Left lobe of liver (tissue), 2 donors: ENCODE measurements around the gene L2HGDH. TPM values are rescaled to one million over a fixed set of nuclear protein-coding genes. Genes with fewer than 3 reads are reported as not detected.

Source experiments
- ATAC-seq: fragments of 200-7000 bp; cut with Tn5 transposase; one replicate; pipeline ENCODE4 v1.9.1; 2020; ENCODE audit warnings: mild to moderate bottlenecking, moderate library complexity
- DNase-seq: peaks from one replicate; pipeline ENCODE4 v3.0.0-alpha.2; 2020; ENCODE audit warnings: low spot score
- total RNA-seq: library from RNA; stranded (reverse); gene quantifications from one replicate; pipeline ENCODE4 v1.2.1, GENCODE V29; 2021
- donor health status: DM: no; HTN: no; CAD: no; lungs with moderate emphysema.
- donor health status: DM: no; HTN: yes; CAD: no.

L2HGDH gene
- total RNA-seq, 1 donor from 2014 or later = 9.2 TPM

- DNase-seq (no peak), ATAC-seq (no peak)
These were observed 12.4 kb downstream of the L2HGDH start for GRCh38 chr14:50299585-50299984.

- DNase-seq (no peak), ATAC-seq (no peak)
These were observed 21.7 kb downstream of the L2HGDH start for GRCh38 chr14:50290306-50290705.

GRCh38 chr14:50288146-50288545, 23.9 kb downstream of the L2HGDH start:
- no peak for DNase-seq
- ATAC-seq = no peak

- ATAC-seq = peak; percentile 98
These were observed 26.2 kb downstream of the L2HGDH start for GRCh38 chr14:50285861-50286260.

GRCh38 chr14:50272498-50272897, 39.5 kb downstream of the L2HGDH start:
- DNase-seq (no peak), ATAC-seq (no peak)

More at GRCh38 chr14:50285861-50286260, 26.2 kb downstream of the L2HGDH start:
- peak; percentile 61 for DNase-seq

GRCh38 chr14:50270932-50271331, 41.1 kb downstream of the L2HGDH start:
- DNase-seq = no peak
- ATAC-seq = no peak

- DNase-seq (no peak), ATAC-seq (no peak)
These were observed 47.0 kb downstream of the L2HGDH start for GRCh38 chr14:50265029-50265428.

GRCh38 chr14:50263321-50263720, 48.7 kb downstream of the L2HGDH start:
- DNase-seq (no peak), ATAC-seq (no peak)

- ATAC-seq = no peak
These were observed 49.2 kb downstream of the L2HGDH start for GRCh38 chr14:50262865-50263264.

GRCh38 chr14:50260511-50260910, 51.5 kb downstream of the L2HGDH start:
- DNase-seq = no peak
- ATAC-seq = peak; percentile 82

More at GRCh38 chr14:50262865-50263264, 49.2 kb downstream of the L2HGDH start:
- no peak for DNase-seq

- ATAC-seq (no peak), DNase-seq (no peak)
These were observed 52.0 kb downstream of the L2HGDH start for GRCh38 chr14:50260072-50260471.

GRCh38 chr14:50257732-50258131, 54.3 kb downstream of the L2HGDH start:
- DNase-seq (no peak), ATAC-seq (no peak)

GRCh38 chr14:50254248-50254647, 57.8 kb downstream of the L2HGDH start:
- no peak for ATAC-seq
- no peak for DNase-seq

- ATAC-seq = no peak
- no peak for DNase-seq
These were observed 62.8 kb downstream of the L2HGDH start for GRCh38 chr14:50249136-50249775.

GRCh38 chr14:50247245-50247644, 64.8 kb downstream of the L2HGDH start:
- no peak for DNase-seq

GRCh38 chr14:50242566-50243310, 69.3 kb downstream of the L2HGDH start:
- no peak for ATAC-seq

More at GRCh38 chr14:50247245-50247644, 64.8 kb downstream of the L2HGDH start:
- ATAC-seq = no peak

GRCh38 chr14:50242096-50242495, 69.9 kb downstream of the L2HGDH start:
- DNase-seq (no peak), ATAC-seq (no peak)

More at GRCh38 chr14:50242566-50243310, 69.3 kb downstream of the L2HGDH start:
- no peak for DNase-seq

- ATAC-seq (peak; percentile 19), DNase-seq (no peak)
These were observed 74.6 kb downstream of the L2HGDH start for GRCh38 chr14:50237427-50237826.

GRCh38 chr14:50233951-50234250, 78.1 kb downstream of the L2HGDH start:
- no peak for DNase-seq
- ATAC-seq = no peak

- ATAC-seq (peak; percentile 16), DNase-seq (no peak)
These were observed 78.7 kb downstream of the L2HGDH start for GRCh38 chr14:50233166-50233950.

GRCh38 chr14:50232276-50232642, 79.8 kb downstream of the L2HGDH start:
- ATAC-seq (no peak), DNase-seq (no peak)
